Karpas-422 (cell line): ENCODE data around the gene CDC73. TPM values are rescaled to one million over a fixed set of nuclear protein-coding genes. Genes with fewer than 3 reads are reported as not detected.
A peak's percentile ranks its signal among the peaks of the same experiment; 100 is the strongest.

ENCODE experiments used
- DNase-seq: peaks from one replicate; pipeline ENCODE4 v3.0.0-alpha.2; 2015
- H2AFZ ChIP-seq: fragments of 200-600 bp; sonication (generic); 2 replicates; pipeline ENCODE4 v1.6.1; 2014; ENCODE audit warnings: antibody characterized with exemption, low read length, mixed read lengths
- H3K27ac ChIP-seq: fragments of 200-600 bp; sonication (generic); 2 replicates; pipeline ENCODE4 v1.5.1; 2014; ENCODE audit warnings: mild to moderate bottlenecking, low read length, moderate library complexity
- H3K27me3 ChIP-seq: fragments of 200-600 bp; sonication (generic); 2 replicates; pipeline ENCODE4 v1.6.1; 2014; ENCODE audit warnings: low read length, mixed read lengths
- H3K36me3 ChIP-seq: fragments of 200-600 bp; sonication (generic); 2 replicates; pipeline ENCODE4 v1.6.1; 2014; ENCODE audit warnings: low read length, mixed read lengths; ENCODE audit not compliant: insufficient read depth
- H3K4me1 ChIP-seq: fragments of 200-600 bp; sonication (generic); 2 replicates; pipeline ENCODE4 v1.6.1; 2014; ENCODE audit warnings: mild to moderate bottlenecking, low read length, mixed read lengths
- H3K4me2 ChIP-seq: fragments of 200-600 bp; sonication (generic); 2 replicates; pipeline ENCODE4 v1.6.1; 2014; ENCODE audit warnings: low read length, low read depth, mild to moderate bottlenecking; ENCODE audit not compliant: poor library complexity, severe bottlenecking
- H3K4me3 ChIP-seq: fragments of 200-600 bp; sonication (generic); 2 replicates; pipeline ENCODE4 v1.5.1; 2014; ENCODE audit warnings: mild to moderate bottlenecking, antibody characterized with exemption, low read length, mixed read lengths
- H3K79me2 ChIP-seq: fragments of 200-600 bp; sonication (generic); 2 replicates; pipeline ENCODE4 v1.6.1; 2014; ENCODE audit warnings: mild to moderate bottlenecking, low read length, mixed read lengths
- H3K9ac ChIP-seq: fragments of 200-600 bp; sonication (generic); 2 replicates; pipeline ENCODE4 v1.6.0; 2014; ENCODE audit warnings: low read length
- H3K9me2 ChIP-seq: fragments of 200-600 bp; sonication (generic), shearing (Covaris generic); replicated peaks from 2 replicates; pipeline ENCODE4 v1.6.0; 2014; ENCODE audit warnings: mild to moderate bottlenecking, low read length, moderate library complexity; ENCODE audit not compliant: insufficient read depth
- H3K9me3 ChIP-seq: fragments of 300-700, 200-600 bp; sonication (generic); 2 replicates; pipeline ENCODE4 v1.6.1; 2014; ENCODE audit warnings: low read length, mixed read lengths
- H4K20me1 ChIP-seq: fragments of 200-600 bp; sonication (generic); 2 replicates; pipeline ENCODE4 v1.6.1; 2014; ENCODE audit warnings: mild to moderate bottlenecking, antibody characterized with exemption, low read length, low read depth; ENCODE audit not compliant: insufficient read depth
- total RNA-seq: library from RNA; depleted of rRNA; stranded (reverse); fragments of >200 nt; shearing (Covaris generic); gene quantifications from 2 replicates; pipeline ENCODE4 v1.2.3, GENCODE V29; 2014; ENCODE audit warnings: low replicate concordance

The CDC73 gene
- total RNA-seq, 1 experiment from 2014 or later = 37.9 TPM

DNA sequence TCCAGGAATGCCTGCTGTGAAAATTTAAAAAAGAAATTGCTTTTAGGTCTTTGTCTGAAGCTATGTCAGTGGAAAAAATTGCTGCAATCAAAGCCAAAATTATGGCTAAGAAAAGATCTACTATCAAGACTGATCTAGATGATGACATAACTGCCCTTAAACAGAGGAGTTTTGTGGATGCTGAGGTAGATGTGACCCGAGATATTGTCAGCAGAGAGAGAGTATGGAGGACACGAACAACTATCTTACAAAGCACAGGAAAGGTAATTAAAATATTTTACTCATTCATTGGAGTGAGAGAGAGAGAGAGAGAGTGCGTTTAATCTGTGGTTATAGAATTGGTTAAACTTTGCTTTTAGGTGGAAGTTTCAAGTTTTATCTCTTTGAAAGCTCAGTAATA is 20.0 kb downstream of the CDC73 start:
- no peaks in the 10 kb centered on the region for H3K27me3 ChIP-seq
- no peaks in the 10 kb centered on the region for H3K9me2 ChIP-seq
- H3K4me1 ChIP-seq = peaks cover 17% of the 10 kb centered on the region
- no peak for DNase-seq
- H3K36me3 ChIP-seq = peaks cover 52% of the 10 kb centered on the region
- H3K27ac ChIP-seq = no peak overlapping the region
- no peak overlapping the region for H3K4me3 ChIP-seq
- H2AFZ ChIP-seq = no peak overlapping the region
- H3K9me3 ChIP-seq = no peaks in the 10 kb centered on the region
- no peak overlapping the region for H3K9ac ChIP-seq
- H4K20me1 ChIP-seq = no peaks in the 10 kb centered on the region
- no peak overlapping the region for H3K4me2 ChIP-seq
- H3K79me2 ChIP-seq = peaks cover 87% of the 10 kb centered on the region

DNA sequence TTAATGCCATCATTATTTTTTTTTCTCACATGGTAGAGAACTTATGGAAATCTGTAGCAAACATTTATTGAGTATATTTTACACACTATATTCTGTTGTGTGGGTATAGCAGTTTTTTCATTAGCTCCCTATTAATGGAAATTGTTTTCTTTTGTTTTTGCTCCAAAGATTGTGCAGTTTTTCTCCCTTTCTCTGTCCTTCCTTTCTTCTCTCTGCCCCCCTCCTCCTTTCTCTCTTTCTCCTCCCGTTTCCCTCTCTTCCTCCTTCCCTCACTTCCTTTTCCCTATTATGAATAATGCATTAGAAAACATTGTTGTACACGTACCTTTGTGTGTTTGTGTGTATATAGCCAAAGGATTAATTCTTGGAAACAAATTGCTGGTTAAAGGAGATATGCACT is 20.6 kb downstream of the CDC73 start:
- H3K9ac ChIP-seq = no peak overlapping the region
- H3K27me3 ChIP-seq = no peaks in the 10 kb centered on the region

DNA sequence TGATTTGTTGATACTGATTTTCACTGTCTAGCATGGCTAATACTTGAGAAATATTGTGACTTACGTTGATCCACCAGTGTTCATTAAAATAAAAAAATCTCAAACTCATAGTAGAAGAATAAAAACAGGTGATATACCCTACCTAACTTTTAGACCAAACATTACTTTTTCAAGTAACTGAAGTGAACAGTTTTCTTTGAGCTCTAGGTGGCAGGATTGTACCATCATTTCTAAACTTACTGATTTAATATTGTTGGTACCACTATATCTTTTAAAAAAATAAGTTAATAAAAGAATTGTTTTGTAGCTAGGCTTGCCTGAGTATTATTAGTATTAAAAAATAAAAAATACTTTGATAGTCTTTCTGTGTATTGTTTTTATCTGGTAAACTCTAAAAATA is 21.5 kb downstream of the CDC73 start:
- Histone ChIP-seq H3K9ac (no peak overlapping the region), H3K4me2 (no peak overlapping the region), H3K4me3 (no peak overlapping the region), H4K20me1 (no peaks in the 10 kb centered on the region), H3K79me2 (peaks cover 77% of the 10 kb centered on the region), H3K4me1 (peaks cover 17% of the 10 kb centered on the region), H3K27me3 (no peaks in the 10 kb centered on the region), H3K36me3 (peaks cover 46% of the 10 kb centered on the region; the same call in 1 of the 2 replicates), H3K9me3 (no peaks in the 10 kb centered on the region), H3K9me2 (no peaks in the 10 kb centered on the region), H2AFZ (no peak overlapping the region), H3K27ac (no peak overlapping the region)
- peak; percentile 45 for DNase-seq

More for the DNA sequence above, 20.6 kb downstream of the CDC73 start:
- no peak overlapping the region for H3K27ac ChIP-seq
- H3K36me3 ChIP-seq = peaks cover 46% of the 10 kb centered on the region; the same call in 1 of the 2 replicates
- no peak overlapping the region for H3K4me3 ChIP-seq
- no peak for DNase-seq
- H4K20me1 ChIP-seq = no peaks in the 10 kb centered on the region
- no peak overlapping the region for H2AFZ ChIP-seq
- no peak overlapping the region for H3K4me2 ChIP-seq
- peaks cover 17% of the 10 kb centered on the region for H3K4me1 ChIP-seq
- H3K79me2 ChIP-seq = peaks cover 82% of the 10 kb centered on the region
- H3K9me2 ChIP-seq = no peaks in the 10 kb centered on the region
- no peaks in the 10 kb centered on the region for H3K9me3 ChIP-seq

DNA sequence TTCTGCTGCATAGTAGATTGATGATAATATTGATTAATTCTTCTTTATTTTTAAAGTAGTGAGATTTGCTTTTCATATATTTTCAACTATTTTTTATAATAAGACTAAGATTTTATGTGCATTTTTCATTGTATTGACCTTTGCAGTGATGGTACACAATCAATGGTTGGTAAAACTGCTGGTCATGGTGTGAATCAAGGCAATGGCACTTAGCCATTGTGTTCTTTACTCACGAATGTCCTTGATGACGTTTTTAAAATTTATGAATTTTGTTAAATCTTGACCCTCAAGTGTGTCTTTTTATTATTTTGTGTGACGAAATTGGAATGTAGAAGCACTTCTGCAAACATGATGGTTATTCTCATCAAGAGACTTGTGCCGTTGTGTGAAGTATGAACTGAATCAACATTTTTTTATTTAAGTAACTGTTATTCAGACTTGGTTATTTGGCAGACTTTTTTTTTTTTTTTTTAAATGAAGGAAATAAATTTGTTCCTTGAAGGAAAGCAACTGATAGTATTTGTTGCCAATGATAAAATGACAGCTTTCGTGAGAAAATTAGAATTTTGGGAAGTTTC is 22.6 kb downstream of the CDC73 start:
- H3K4me1 ChIP-seq = peaks cover 17% of the 10 kb centered on the region
- no peak overlapping the region for H3K4me2 ChIP-seq
- H3K4me3 ChIP-seq = no peak overlapping the region
- H4K20me1 ChIP-seq = no peaks in the 10 kb centered on the region
- peaks cover 77% of the 10 kb centered on the region for H3K79me2 ChIP-seq
- H2AFZ ChIP-seq = no peak overlapping the region
- H3K9ac ChIP-seq = no peak overlapping the region
- no peak for DNase-seq
- H3K27me3 ChIP-seq = no peaks in the 10 kb centered on the region
- H3K9me2 ChIP-seq = no peaks in the 10 kb centered on the region
- no peaks in the 10 kb centered on the region for H3K9me3 ChIP-seq
- H3K27ac ChIP-seq = no peak overlapping the region
- H3K36me3 ChIP-seq = peaks cover 52% of the 10 kb centered on the region; the same call in 1 of the 2 replicates

DNA sequence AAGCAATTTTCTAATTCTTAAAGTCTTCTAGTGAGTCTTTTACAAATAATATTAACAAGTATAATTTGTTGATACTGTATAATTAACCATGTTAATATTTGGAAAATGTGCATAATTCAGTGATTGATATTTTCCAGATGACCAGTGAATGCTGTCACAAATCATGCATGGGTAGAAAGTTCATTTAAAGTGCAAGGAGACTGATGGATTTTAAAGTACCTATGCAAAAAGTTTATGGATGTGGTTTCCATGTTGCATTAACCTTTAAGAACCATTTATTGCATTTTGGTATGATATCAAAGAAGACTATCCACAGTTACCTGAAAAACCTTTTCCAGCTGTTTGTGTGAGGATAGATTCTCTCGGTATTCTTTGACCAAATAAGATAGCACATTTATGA is 23.2 kb downstream of the CDC73 start:
- H3K9ac ChIP-seq = no peak overlapping the region
- no peaks in the 10 kb centered on the region for H3K9me2 ChIP-seq
- peaks cover 77% of the 10 kb centered on the region for H3K79me2 ChIP-seq
- H3K4me3 ChIP-seq = no peak overlapping the region
- H4K20me1 ChIP-seq = no peaks in the 10 kb centered on the region
- peaks cover 17% of the 10 kb centered on the region for H3K4me1 ChIP-seq
- no peaks in the 10 kb centered on the region for H3K9me3 ChIP-seq
- no peak overlapping the region for H3K4me2 ChIP-seq
- no peaks in the 10 kb centered on the region for H3K27me3 ChIP-seq
- H3K27ac ChIP-seq = no peak overlapping the region
- no peak overlapping the region for H2AFZ ChIP-seq
- H3K36me3 ChIP-seq = peaks cover 53% of the 10 kb centered on the region; the same call in 1 of the 2 replicates
- no peak for DNase-seq

DNA sequence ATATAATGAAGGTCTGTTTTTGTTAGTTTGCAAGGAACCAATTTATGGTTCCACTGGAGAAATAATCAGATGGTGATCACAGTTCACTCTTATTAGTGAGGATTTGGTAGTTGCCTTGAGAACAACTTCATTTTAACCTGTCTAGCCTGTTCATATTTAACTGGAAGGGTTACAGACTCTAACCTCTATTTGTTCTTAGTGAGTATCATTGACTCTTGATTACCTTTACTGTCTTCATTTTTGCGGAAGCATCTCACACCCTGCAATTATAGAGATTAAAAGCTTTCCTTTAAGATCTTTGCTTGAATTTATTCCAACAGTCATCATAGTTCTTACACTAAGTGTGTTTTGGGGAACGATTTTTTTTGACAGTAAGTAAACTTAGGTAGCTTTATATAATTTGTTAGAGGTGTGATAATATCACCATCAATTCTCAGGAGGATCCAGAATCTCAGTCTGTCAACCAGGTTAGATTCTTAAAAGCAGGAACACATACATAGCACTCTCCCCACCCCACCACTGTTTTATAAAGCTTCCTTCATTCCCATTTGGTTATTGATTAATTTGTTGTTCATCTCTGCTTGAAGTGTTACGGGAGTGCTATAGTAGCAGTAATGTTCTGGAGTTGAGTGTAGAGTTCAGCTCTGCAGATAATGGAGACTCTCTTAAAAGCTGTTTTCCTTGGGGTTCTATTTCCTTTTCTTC is 34.4 kb downstream of the CDC73 start:
- no peak overlapping the region for H3K27ac ChIP-seq
- peaks cover 39% of the 10 kb centered on the region; the same call in 1 of the 2 replicates for H3K36me3 ChIP-seq
- H3K9me2 ChIP-seq = no peaks in the 10 kb centered on the region
- no peak overlapping the region for H3K4me3 ChIP-seq
- no peaks in the 10 kb centered on the region for H3K27me3 ChIP-seq
- no peaks in the 10 kb centered on the region for H4K20me1 ChIP-seq
- no peaks in the 10 kb centered on the region for H3K4me1 ChIP-seq
- H3K9me3 ChIP-seq = no peaks in the 10 kb centered on the region
- H3K9ac ChIP-seq = no peak overlapping the region
- DNase-seq = no peak
- H2AFZ ChIP-seq = no peak overlapping the region
- peaks cover 72% of the 10 kb centered on the region for H3K79me2 ChIP-seq
- no peak overlapping the region for H3K4me2 ChIP-seq

DNA sequence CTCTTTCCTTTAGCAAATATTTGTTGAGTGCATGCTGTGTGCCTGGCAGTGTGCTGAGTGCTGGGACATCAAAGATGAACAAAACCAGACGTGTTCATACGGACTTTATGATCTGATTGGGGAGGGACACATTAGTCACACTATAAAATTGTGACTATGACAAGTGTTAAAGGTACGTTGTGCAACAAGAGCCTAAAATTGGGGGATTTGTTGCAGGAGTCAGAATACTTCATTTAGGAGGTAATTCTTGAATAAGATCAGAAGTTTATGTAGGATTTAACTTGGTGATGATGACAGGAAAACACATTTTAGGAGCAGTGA is 35.0 kb downstream of the CDC73 start:
- DNase-seq = no peak
- Histone ChIP-seq H3K9ac (no peak overlapping the region), H3K27ac (no peak overlapping the region), H3K9me3 (no peaks in the 10 kb centered on the region), H3K36me3 (peaks cover 36% of the 10 kb centered on the region; the same call in 1 of the 2 replicates), H2AFZ (no peak overlapping the region), H3K9me2 (no peaks in the 10 kb centered on the region), H3K4me2 (no peak overlapping the region), H3K79me2 (peaks cover 68% of the 10 kb centered on the region), H3K4me1 (no peaks in the 10 kb centered on the region), H4K20me1 (no peaks in the 10 kb centered on the region), H3K27me3 (no peaks in the 10 kb centered on the region), H3K4me3 (no peak overlapping the region)

DNA sequence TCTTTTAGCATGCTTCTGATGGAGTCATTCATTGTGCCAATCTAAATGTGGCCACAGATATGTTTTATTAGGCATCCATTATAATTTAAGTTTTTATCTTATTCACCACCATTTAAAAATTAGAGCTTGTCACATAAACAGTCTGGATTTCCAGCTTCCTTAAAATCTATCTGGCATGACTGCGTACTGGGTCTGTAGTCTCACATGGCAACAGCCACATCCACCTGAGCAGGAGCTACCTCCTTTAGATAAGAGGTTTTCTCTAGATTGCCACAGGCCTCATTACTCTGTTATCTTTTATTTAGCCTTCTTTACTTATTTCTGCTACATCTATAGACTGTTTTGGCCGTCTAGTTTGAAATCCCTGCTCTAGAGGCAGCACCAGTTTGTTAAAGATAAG is 35.5 kb downstream of the CDC73 start:
- Histone ChIP-seq H2AFZ (no peak overlapping the region), H4K20me1 (no peaks in the 10 kb centered on the region), H3K27ac (no peak overlapping the region), H3K27me3 (no peaks in the 10 kb centered on the region), H3K36me3 (peaks cover 34% of the 10 kb centered on the region; the same call in 1 of the 2 replicates), H3K9me2 (no peaks in the 10 kb centered on the region), H3K4me2 (no peak overlapping the region), H3K79me2 (peaks cover 68% of the 10 kb centered on the region), H3K4me3 (no peak overlapping the region), H3K9ac (no peak overlapping the region), H3K9me3 (no peaks in the 10 kb centered on the region), H3K4me1 (no peaks in the 10 kb centered on the region)
- DNase-seq = no peak
